Measurements from ENCODE around the gene PRR23A.

- no peak for TF ChIP-seq CTCF (IDR thresholded peaks at IDR 0.05)
- no peak for TF ChIP-seq POLR2AphosphoS5 (IDR thresholded peaks at IDR 0.05)
- no peak for TF ChIP-seq POLR2A (IDR thresholded peaks at IDR 0.05)
Measured at GRCh38 chr3:138995706-138996105, 10.4 kb downstream of the PRR23A start.

All from breast epithelium (tissue), 3 donors.